ENCODE data around the gene UMOD. TPM values are rescaled to one million over a fixed set of nuclear protein-coding genes. Genes with fewer than 3 reads are reported as not detected.

UMOD gene
- polyA plus RNA-seq, 1 donor (not counting 4 experiments of a cell fraction or from before 2014, with no cell fraction given), result not detected

GRCh38 chr16:20308266-20308665, 44.2 kb downstream of the UMOD start:
- no peak overlapping the region for H2AFZ ChIP-seq (ENCODE audit: control insufficient read depth, low read length)
- H4K20me1 ChIP-seq (ENCODE audit: control insufficient read depth, extremely low read depth, insufficient read depth, low read length), result no peaks in the 10 kb centered on the region
- H3K9me3 ChIP-seq (ENCODE audit: control insufficient read depth, low read depth, low read length), result no peaks in the 10 kb centered on the region
- TF ChIP-seq, protein P1, sequence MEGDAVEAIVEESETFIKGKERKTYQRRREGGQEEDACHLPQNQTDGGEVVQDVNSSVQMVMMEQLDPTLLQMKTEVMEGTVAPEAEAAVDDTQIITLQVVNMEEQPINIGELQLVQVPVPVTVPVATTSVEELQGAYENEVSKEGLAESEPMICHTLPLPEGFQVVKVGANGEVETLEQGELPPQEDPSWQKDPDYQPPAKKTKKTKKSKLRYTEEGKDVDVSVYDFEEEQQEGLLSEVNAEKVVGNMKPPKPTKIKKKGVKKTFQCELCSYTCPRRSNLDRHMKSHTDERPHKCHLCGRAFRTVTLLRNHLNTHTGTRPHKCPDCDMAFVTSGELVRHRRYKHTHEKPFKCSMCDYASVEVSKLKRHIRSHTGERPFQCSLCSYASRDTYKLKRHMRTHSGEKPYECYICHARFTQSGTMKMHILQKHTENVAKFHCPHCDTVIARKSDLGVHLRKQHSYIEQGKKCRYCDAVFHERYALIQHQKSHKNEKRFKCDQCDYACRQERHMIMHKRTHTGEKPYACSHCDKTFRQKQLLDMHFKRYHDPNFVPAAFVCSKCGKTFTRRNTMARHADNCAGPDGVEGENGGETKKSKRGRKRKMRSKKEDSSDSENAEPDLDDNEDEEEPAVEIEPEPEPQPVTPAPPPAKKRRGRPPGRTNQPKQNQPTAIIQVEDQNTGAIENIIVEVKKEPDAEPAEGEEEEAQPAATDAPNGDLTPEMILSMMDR (optimal IDR thresholded peaks at IDR 0.05 in 1 of 3, IDR thresholded peaks at IDR 0.05 in 1 of 3, conservative IDR thresholded peaks at IDR 0.05 in 1 of 3; ENCODE audit: extremely low read depth in 1 of 3, insufficient read depth in 2 of 3, low read length in 3 of 3), result no peak
- no peak for TF ChIP-seq EZH2 (IDR thresholded peaks at IDR 0.05; ENCODE audit: low read length)
- no peaks in the 10 kb centered on the region for H3K4me1 ChIP-seq (ENCODE audit: control insufficient read depth, extremely low read depth, insufficient read depth, low read length)
- H3K4me2 ChIP-seq (ENCODE audit: control insufficient read depth, extremely low read depth, insufficient read depth, low read depth, low read length), result no peak overlapping the region
- H3K9ac ChIP-seq (ENCODE audit: control insufficient read depth, extremely low read depth, insufficient read depth, low read length), result no peak overlapping the region
- FAIRE-seq, result no peak
- dilution Hi-C loops (cut with MboI; ENCODE audit: extremely low pct_ligation_motif_present, low sequenced_read_pairs), result no loop called here
- DNase-seq (ENCODE audit: low read depth, low spot score), result no peak
- H3K79me2 ChIP-seq (ENCODE audit: control insufficient read depth, insufficient read depth, low read length), result no peaks in the 10 kb centered on the region
- no peak overlapping the region for H3K27ac ChIP-seq (ENCODE audit: control insufficient read depth, insufficient read depth, low read length)
- no peaks in the 10 kb centered on the region for H3K36me3 ChIP-seq (ENCODE audit: control insufficient read depth in 2 of 2, extremely low read depth in 1 of 2, insufficient read depth in 2 of 2, low read length in 2 of 2)
- no peak overlapping the region for H3K4me3 ChIP-seq (ENCODE audit: control insufficient read depth in 2 of 3, extremely low read depth in 1 of 3, insufficient read depth in 2 of 3, low read depth in 1 of 3, low read length in 3 of 3)
- no peaks in the 10 kb centered on the region for H3K27me3 ChIP-seq (ENCODE audit: control insufficient read depth, extremely low read depth, insufficient read depth, low read length)
- H3K9me1 ChIP-seq (ENCODE audit: control insufficient read depth, extremely low read depth, insufficient read depth, low read length), result no peaks in the 10 kb centered on the region

DNA sequence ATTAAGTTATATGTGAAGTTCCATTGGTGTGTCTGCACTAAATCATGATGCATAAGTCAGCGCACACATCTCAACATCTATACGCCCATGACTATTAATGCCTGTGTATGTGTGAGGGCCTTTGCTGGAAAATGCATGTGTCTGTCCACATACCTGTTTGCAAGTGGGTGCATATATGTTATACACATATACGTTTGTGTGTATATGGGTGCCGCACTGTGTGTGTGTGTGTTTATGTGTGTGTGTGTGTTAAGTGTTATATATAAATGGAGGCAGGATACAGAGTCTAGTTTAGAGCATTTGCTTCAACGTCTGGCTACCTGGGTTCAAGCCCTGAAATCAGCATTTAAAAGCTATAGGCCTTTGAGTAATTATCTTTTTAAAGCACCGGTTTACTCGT, 44.7 kb downstream of the UMOD start:
- Histone ChIP-seq H4K20me1 (ENCODE audit: control insufficient read depth, extremely low read depth, insufficient read depth, low read length) (no peaks in the 10 kb centered on the region), H3K36me3 (ENCODE audit: control insufficient read depth in 2 of 2, extremely low read depth in 1 of 2, insufficient read depth in 2 of 2, low read length in 2 of 2) (no peaks in the 10 kb centered on the region), H3K27me3 (ENCODE audit: control insufficient read depth, extremely low read depth, insufficient read depth, low read length) (no peaks in the 10 kb centered on the region), H3K9me3 (ENCODE audit: control insufficient read depth, low read depth, low read length) (no peaks in the 10 kb centered on the region), H3K27ac (ENCODE audit: control insufficient read depth, insufficient read depth, low read length) (no peak overlapping the region), H3K4me3 (ENCODE audit: control insufficient read depth in 2 of 3, extremely low read depth in 1 of 3, insufficient read depth in 2 of 3, low read depth in 1 of 3, low read length in 3 of 3) (no peak overlapping the region), H3K9ac (ENCODE audit: control insufficient read depth, extremely low read depth, insufficient read depth, low read length) (no peak overlapping the region), H3K79me2 (ENCODE audit: control insufficient read depth, insufficient read depth, low read length) (no peaks in the 10 kb centered on the region), H2AFZ (ENCODE audit: control insufficient read depth, low read length) (no peak overlapping the region), H3K9me1 (ENCODE audit: control insufficient read depth, extremely low read depth, insufficient read depth, low read length) (no peaks in the 10 kb centered on the region), H3K4me2 (ENCODE audit: control insufficient read depth, extremely low read depth, insufficient read depth, low read depth, low read length) (no peak overlapping the region), H3K4me1 (ENCODE audit: control insufficient read depth, extremely low read depth, insufficient read depth, low read length) (no peaks in the 10 kb centered on the region)
- no peak for TF ChIP-seq EZH2 (IDR thresholded peaks at IDR 0.05; ENCODE audit: low read length)
- TF ChIP-seq, protein P1 (optimal IDR thresholded peaks at IDR 0.05 in 1 of 3, IDR thresholded peaks at IDR 0.05 in 1 of 3, conservative IDR thresholded peaks at IDR 0.05 in 1 of 3; ENCODE audit: extremely low read depth in 1 of 3, insufficient read depth in 2 of 3, low read length in 3 of 3), result no peak
- FAIRE-seq, result no peak
- no peak for DNase-seq (ENCODE audit: low read depth, low spot score)
- dilution Hi-C loops (cut with MboI; ENCODE audit: extremely low pct_ligation_motif_present, low sequenced_read_pairs), result no loop called here

Data from keratinocyte (primary cell).